SK-N-SH (cell line): ENCODE data around the gene LRRC3B. TPM values are rescaled to one million over a fixed set of nuclear protein-coding genes. Genes with fewer than 3 reads are reported as not detected.

Experiments used
- CTCF ChIA-PET: fragments of 300-600, 350-600 bp; formaldehyde crosslinking; extraction: SDS; loops from one replicate; lab custom pipeline; 2021; lab: Yijun Ruan, JAX
- POLR2A ChIA-PET: fragments of 350-600 bp; sonication (Branson Sonifier 250); formaldehyde crosslinking; extraction: SDS; loops from one replicate; lab custom pipeline; 2020; ENCODE audit warnings: antibody characterized with exemption, inconsistent platforms; lab: Yijun Ruan, JAX
- DNase-seq: peaks from one replicate; pipeline ENCODE4 v3.0.0; 2012
- H2AFZ ChIP-seq: fragments of 200-600 bp; sonication (generic); 2 replicates; pipeline ENCODE4 v1.8.1; 2016; ENCODE audit warnings: antibody characterized with exemption, mild to moderate bottlenecking, low read depth
- H3F3A ChIP-seq: fragments of 200-600 bp; sonication (generic); replicated peaks from 2 replicates; pipeline ENCODE3; 2016; ENCODE audit warnings: antibody characterized with exemption, mild to moderate bottlenecking; ENCODE audit not compliant: insufficient read depth
- H3K27ac ChIP-seq, 2 experiments: fragments of 200-500 bp in 1 of 2; fragments of 200-600 bp in 1 of 2; sonication (Bioruptor generic) in 1 of 2; sonication (generic), shearing (Covaris generic) in 1 of 2; 2 replicates each; pipeline versions ENCODE4 v1.5.1 to v1.6.1; 2014 to 2016; ENCODE audit warnings: low read depth in 2 of 2, inconsistent platforms in 1 of 2, low read length in 1 of 2, mild to moderate bottlenecking in 1 of 2, mixed read lengths in 1 of 2
- H3K27me3 ChIP-seq: fragments of 200-600 bp; sonication (generic), shearing (Covaris generic); 2 replicates; pipeline ENCODE4 v1.6.1; 2016; ENCODE audit warnings: mixed run types; ENCODE audit not compliant: insufficient read depth
- H3K36me3 ChIP-seq, 2 experiments: fragments of 200-500 bp in 1 of 2; fragments of 200-600 bp in 1 of 2; sonication (Bioruptor generic) in 1 of 2; sonication (generic) in 1 of 2; replicated peaks in 1 of 2; 2 replicates each; pipeline versions ENCODE3 to v1.5.1; 2014 to 2016; ENCODE audit warnings: low read length in 1 of 2, mild to moderate bottlenecking in 1 of 2; ENCODE audit not compliant: insufficient read depth in 2 of 2, control insufficient read depth in 1 of 2
- H3K4me1 ChIP-seq, 2 experiments: fragments of 200-500 bp in 1 of 2; fragments of 200-600 bp in 1 of 2; sonication (Bioruptor generic) in 1 of 2; sonication (generic), shearing (Covaris generic) in 1 of 2; 2 replicates each; pipeline versions ENCODE4 v1.5.1 to v1.6.1; 2014 to 2016; ENCODE audit warnings: low read depth in 1 of 2, low read length in 1 of 2, mixed run types in 1 of 2; ENCODE audit not compliant: insufficient read depth in 2 of 2, control insufficient read depth in 1 of 2
- H3K4me2 ChIP-seq: fragments of 200-600 bp; sonication (generic), shearing (Covaris generic); 2 replicates; pipeline ENCODE4 v1.6.1; 2017; ENCODE audit warnings: mixed run types
- H3K4me3 ChIP-seq, 2 experiments: fragments of 200-500 bp in 1 of 2; fragments of 200-600 bp in 1 of 2; sonication (Bioruptor generic) in 1 of 2; sonication (generic), shearing (Covaris generic) in 1 of 2; 2 replicates each; pipeline versions ENCODE4 v1.5.1 to v1.8.1; 2014 to 2016; ENCODE audit warnings: low read depth in 2 of 2, inconsistent platforms in 1 of 2, low read length in 1 of 2, mild to moderate bottlenecking in 1 of 2, mixed read lengths in 1 of 2, moderate library complexity in 1 of 2
- H3K79me2 ChIP-seq: fragments of 200-600 bp; sonication (generic); 2 replicates; pipeline ENCODE4 v1.8.1; 2017; ENCODE audit warnings: mild to moderate bottlenecking; ENCODE audit not compliant: insufficient read depth
- H3K9ac ChIP-seq: fragments of 200-600 bp; sonication (generic); 2 replicates; pipeline ENCODE4 v1.6.1; 2017; ENCODE audit warnings: mixed run types
- H3K9me2 ChIP-seq: fragments of 200-600 bp; sonication (generic); 2 replicates; pipeline ENCODE4 v1.6.1; 2017; ENCODE audit warnings: mixed run types
- H3K9me3 ChIP-seq: fragments of 200-600 bp; sonication (generic); 2 replicates; pipeline ENCODE4 v1.6.1; 2017; ENCODE audit warnings: mixed run types, mild to moderate bottlenecking, moderate library complexity
- H4K20me1 ChIP-seq: fragments of 200-600 bp; sonication (generic); 2 replicates; pipeline ENCODE4 v1.6.1; 2017; ENCODE audit warnings: mild to moderate bottlenecking, mixed run types; ENCODE audit not compliant: insufficient read depth
- ELF1 ChIP-seq: IDR thresholded peaks from 2 replicates; pipeline ENCODE4 v1.4.0; 2012
- EP300 ChIP-seq, 2 experiments: IDR thresholded peaks; 2 replicates each; pipeline versions ENCODE4 v1.4.0 to v1.6.1; 2012; ENCODE audit warnings: borderline replicate concordance in 1 of 2, low read depth in 1 of 2, low read length in 1 of 2
- FOSL2 ChIP-seq: IDR thresholded peaks from 2 replicates; pipeline ENCODE4 v1.4.0; 2012; ENCODE audit warnings: low read depth, mild to moderate bottlenecking, moderate library complexity, borderline replicate concordance
- FOXJ3 ChIP-seq: sonication (generic); formaldehyde crosslinking; IDR thresholded peaks from 2 replicates; pipeline ENCODE4 v1.5.1; 2020; ENCODE audit warnings: mild to moderate bottlenecking, missing genetic modification reagents
- FOXM1 ChIP-seq: IDR thresholded peaks from 2 replicates; pipeline ENCODE4 v1.4.0; 2012; ENCODE audit warnings: low read depth, mild to moderate bottlenecking
- GATA2 ChIP-seq: sonication (generic); formaldehyde crosslinking; IDR thresholded peaks from 2 replicates; pipeline ENCODE4 v1.5.0; 2020; ENCODE audit warnings: mild to moderate bottlenecking, missing genetic modification reagents
- IRF3 ChIP-seq: fragments of 150-350 bp; IDR thresholded peaks from 2 replicates; pipeline ENCODE4 v1.6.1; 2016; ENCODE audit warnings: mild to moderate bottlenecking, low read depth, low read length
- MAX ChIP-seq: IDR thresholded peaks from 2 replicates; pipeline ENCODE4 v1.4.0; 2012; ENCODE audit warnings: low read depth
- MEF2A ChIP-seq: IDR thresholded peaks from 2 replicates; pipeline ENCODE4 v1.4.0; 2012; ENCODE audit warnings: low read depth, borderline replicate concordance
- NFIC ChIP-seq: IDR thresholded peaks from 2 replicates; pipeline ENCODE4 v1.4.0; 2012; ENCODE audit warnings: borderline replicate concordance
- NRF1 ChIP-seq: IDR thresholded peaks from 2 replicates; pipeline ENCODE4 v1.6.1; 2012; ENCODE audit warnings: low read depth, mild to moderate bottlenecking, low read length
- RXRA ChIP-seq: IDR thresholded peaks from 2 replicates; pipeline ENCODE4 v1.4.0; 2012; ENCODE audit warnings: low read depth, mild to moderate bottlenecking, borderline replicate concordance
- SMC3 ChIP-seq: IDR thresholded peaks from 2 replicates; pipeline ENCODE4 v1.6.1; 2012; ENCODE audit warnings: low read depth, low read length, improper control_type of control experiment
- TAF1 ChIP-seq: IDR thresholded peaks from 2 replicates; pipeline ENCODE4 v1.6.1; 2012; ENCODE audit warnings: low read depth, mild to moderate bottlenecking, low read length, moderate library complexity, borderline replicate concordance
- TCF12 ChIP-seq: IDR thresholded peaks from 2 replicates; pipeline ENCODE4 v1.4.0; 2012
- YY1 ChIP-seq: IDR thresholded peaks from 2 replicates; pipeline ENCODE4 v1.4.0; 2012; ENCODE audit warnings: low read depth, mild to moderate bottlenecking
- WGBS: methylation state at CpG from one replicate; pipeline ENCODE4 v1.1.6; 2017; ENCODE audit warnings: low lambda C conversion rate; 5-methylcytosine and 5-hydroxymethylcytosine counted together
- polyA plus RNA-seq, 3 experiments: library from polyadenylated mRNA; depleted of rRNA; stranded (reverse); fragments of >200 nt; gene quantifications; 2 replicates each; pipeline ENCODE4 v1.2.3, GENCODE V29; 2012
- TF ChIP-seq, protein P1 (sequence below): fragments of 150-350 bp; IDR thresholded peaks from 2 replicates; pipeline ENCODE4 v1.6.1; 2017; ENCODE audit warnings: antibody characterized with exemption, low read length, low read depth, borderline replicate concordance
- TF ChIP-seq, protein P2 (sequence below): IDR thresholded peaks from 2 replicates; pipeline ENCODE4 v1.4.0; 2012; ENCODE audit warnings: low read depth, borderline replicate concordance
- TF ChIP-seq, protein P3 (sequence below): IDR thresholded peaks from 2 replicates; pipeline ENCODE4 v1.6.1; 2012; ENCODE audit warnings: mild to moderate bottlenecking, low read depth, low read length, moderate library complexity

Gene LRRC3B
- polyA plus RNA-seq, 1 of the 3 experiments (the other 2 are of a cell fraction): not detected

DNA sequence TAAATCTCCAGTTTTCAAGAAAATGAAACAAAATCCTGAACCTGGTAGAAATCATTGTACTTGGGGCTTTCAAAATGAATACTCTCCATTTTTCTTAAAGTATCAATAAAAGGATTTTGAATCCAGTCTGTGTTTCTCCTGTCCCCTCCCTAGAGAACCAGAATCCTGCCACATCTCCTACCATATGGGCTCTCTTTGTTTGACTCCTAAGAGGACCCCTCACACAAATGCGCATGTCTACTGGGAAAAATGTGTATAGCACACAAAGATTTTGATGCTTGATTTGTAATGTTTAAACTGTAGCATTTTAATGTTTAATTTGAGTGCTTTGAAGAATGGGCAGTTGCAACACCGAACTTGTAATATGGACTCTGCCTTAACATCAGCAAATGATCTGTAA, 25.9 kb downstream of the LRRC3B start:
- Histone ChIP-seq H3K4me1 (no peaks in the 10 kb centered on the region), H3K36me3 (no peaks in the 10 kb centered on the region), H3K27ac (no peak overlapping the region), H2AFZ (no peak overlapping the region), H3K27me3 (no peaks in the 10 kb centered on the region), H3K4me3 (no peak overlapping the region), H4K20me1 (no peaks in the 10 kb centered on the region), H3K4me2 (no peak overlapping the region), H3K79me2 (no peaks in the 10 kb centered on the region), H3K9me3 (no peaks in the 10 kb centered on the region), H3K9me2 (no peaks in the 10 kb centered on the region), H3K9ac (no peak overlapping the region), H3F3A (no peaks in the 10 kb centered on the region)
- POLR2A ChIA-PET: no interaction called here
- CTCF ChIA-PET: interaction anchor here (0.7 kb wide), 1 partner anchor 18 kb away, joined by 3 read pairs; no protein-coding TSS in a partner anchor
- 35% methylated on average over 2 of the region's 2 CpGs for WGBS
- no peak for TF ChIP-seq FOXJ3
- TF ChIP-seq, protein P1, sequence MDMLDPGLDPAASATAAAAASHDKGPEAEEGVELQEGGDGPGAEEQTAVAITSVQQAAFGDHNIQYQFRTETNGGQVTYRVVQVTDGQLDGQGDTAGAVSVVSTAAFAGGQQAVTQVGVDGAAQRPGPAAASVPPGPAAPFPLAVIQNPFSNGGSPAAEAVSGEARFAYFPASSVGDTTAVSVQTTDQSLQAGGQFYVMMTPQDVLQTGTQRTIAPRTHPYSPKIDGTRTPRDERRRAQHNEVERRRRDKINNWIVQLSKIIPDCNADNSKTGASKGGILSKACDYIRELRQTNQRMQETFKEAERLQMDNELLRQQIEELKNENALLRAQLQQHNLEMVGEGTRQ: no peak
- DNase-seq: no peak

- no peak for DNase-seq
- Histone ChIP-seq H3F3A (no peaks in the 10 kb centered on the region), H3K27me3 (no peaks in the 10 kb centered on the region), H3K9me3 (peaks cover 6% of the 10 kb centered on the region; the same call in 1 of the 2 replicates), H3K79me2 (no peaks in the 10 kb centered on the region), H2AFZ (no peak overlapping the region), H3K4me3 (no peak overlapping the region), H4K20me1 (no peaks in the 10 kb centered on the region), H3K27ac (no peak overlapping the region), H3K9me2 (no peaks in the 10 kb centered on the region), H3K4me1 (no peaks in the 10 kb centered on the region), H3K36me3 (no peaks in the 10 kb centered on the region), H3K9ac (no peak overlapping the region), H3K4me2 (no peak overlapping the region)
- CTCF ChIA-PET: no interaction called here
- POLR2A ChIA-PET: no interaction called here
- TF ChIP-seq SMC3 (no peak), RXRA (no peak), MAX (no peak), YY1 (no peak), IRF3 (no peak), NFIC (no peak), NRF1 (no peak), TAF1 (no peak), MEF2A (no peak), GATA2 (CRISPR knock-in tag) (no peak), FOSL2 (no peak), TCF12 (no peak), FOXM1 (no peak), ELF1 (no peak), EP300 (IDR thresholded peaks at IDR 0.05; ENCODE audit: borderline replicate concordance in 1 of 2, low read depth in 1 of 2, low read length in 1 of 2) (no peak)
- TF ChIP-seq, protein P2, sequence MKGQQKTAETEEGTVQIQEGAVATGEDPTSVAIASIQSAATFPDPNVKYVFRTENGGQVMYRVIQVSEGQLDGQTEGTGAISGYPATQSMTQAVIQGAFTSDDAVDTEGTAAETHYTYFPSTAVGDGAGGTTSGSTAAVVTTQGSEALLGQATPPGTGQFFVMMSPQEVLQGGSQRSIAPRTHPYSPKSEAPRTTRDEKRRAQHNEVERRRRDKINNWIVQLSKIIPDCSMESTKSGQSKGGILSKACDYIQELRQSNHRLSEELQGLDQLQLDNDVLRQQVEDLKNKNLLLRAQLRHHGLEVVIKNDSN: no peak
- TF ChIP-seq, protein P3, sequence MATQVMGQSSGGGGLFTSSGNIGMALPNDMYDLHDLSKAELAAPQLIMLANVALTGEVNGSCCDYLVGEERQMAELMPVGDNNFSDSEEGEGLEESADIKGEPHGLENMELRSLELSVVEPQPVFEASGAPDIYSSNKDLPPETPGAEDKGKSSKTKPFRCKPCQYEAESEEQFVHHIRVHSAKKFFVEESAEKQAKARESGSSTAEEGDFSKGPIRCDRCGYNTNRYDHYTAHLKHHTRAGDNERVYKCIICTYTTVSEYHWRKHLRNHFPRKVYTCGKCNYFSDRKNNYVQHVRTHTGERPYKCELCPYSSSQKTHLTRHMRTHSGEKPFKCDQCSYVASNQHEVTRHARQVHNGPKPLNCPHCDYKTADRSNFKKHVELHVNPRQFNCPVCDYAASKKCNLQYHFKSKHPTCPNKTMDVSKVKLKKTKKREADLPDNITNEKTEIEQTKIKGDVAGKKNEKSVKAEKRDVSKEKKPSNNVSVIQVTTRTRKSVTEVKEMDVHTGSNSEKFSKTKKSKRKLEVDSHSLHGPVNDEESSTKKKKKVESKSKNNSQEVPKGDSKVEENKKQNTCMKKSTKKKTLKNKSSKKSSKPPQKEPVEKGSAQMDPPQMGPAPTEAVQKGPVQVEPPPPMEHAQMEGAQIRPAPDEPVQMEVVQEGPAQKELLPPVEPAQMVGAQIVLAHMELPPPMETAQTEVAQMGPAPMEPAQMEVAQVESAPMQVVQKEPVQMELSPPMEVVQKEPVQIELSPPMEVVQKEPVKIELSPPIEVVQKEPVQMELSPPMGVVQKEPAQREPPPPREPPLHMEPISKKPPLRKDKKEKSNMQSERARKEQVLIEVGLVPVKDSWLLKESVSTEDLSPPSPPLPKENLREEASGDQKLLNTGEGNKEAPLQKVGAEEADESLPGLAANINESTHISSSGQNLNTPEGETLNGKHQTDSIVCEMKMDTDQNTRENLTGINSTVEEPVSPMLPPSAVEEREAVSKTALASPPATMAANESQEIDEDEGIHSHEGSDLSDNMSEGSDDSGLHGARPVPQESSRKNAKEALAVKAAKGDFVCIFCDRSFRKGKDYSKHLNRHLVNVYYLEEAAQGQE: no peak
- 35% methylated on average over 5 of the region's 5 CpGs for WGBS
Measured at GRCh38 chr3:26652164-26652563, 29.6 kb downstream of the LRRC3B start.
